Keratinocyte (primary cell): ENCODE measurements around the gene RGS6.

Experiments used
- CTCF ChIP-seq, 3 experiments: IDR thresholded peaks in 1 of 3; conservative IDR thresholded peaks in 1 of 3; optimal IDR thresholded peaks in 1 of 3; 2 replicates in 2 of 3; 3 replicates in 1 of 3; pipeline versions ENCODE3 to v1.5.1; 2011; ENCODE audit warnings: low read length in 3 of 3, mild to moderate bottlenecking in 3 of 3, moderate library complexity in 2 of 3, control low read depth in 1 of 3, inconsistent platforms in 1 of 3; ENCODE audit not compliant: insufficient read depth in 2 of 3; ENCODE audit errors: extremely low read depth in 1 of 3
- EZH2 ChIP-seq: IDR thresholded peaks from one replicate; pipeline ENCODE4 v1.6.1; 2012; ENCODE audit warnings: inconsistent platforms, mild to moderate bottlenecking, low read length, moderate library complexity

DNA sequence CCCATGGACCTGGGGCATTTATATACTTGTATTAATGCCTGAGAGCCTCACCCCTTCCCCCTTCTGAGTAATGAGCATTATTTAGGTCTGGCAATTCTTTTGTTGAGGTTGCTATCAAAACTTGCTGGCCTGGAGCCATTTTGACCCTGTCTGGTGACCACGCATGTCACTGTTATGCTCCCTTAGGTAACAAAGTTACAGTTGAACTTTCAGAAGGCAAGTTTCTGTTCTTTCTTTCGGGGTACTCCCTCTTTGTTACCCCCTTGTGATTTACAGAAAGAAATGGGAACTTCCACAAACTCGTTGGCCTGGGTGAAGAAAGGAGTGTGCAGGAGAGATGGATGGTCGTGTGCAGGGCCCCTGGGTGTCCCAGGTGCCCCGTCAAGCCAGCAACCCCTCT is 656.3 kb downstream of the RGS6 start:
- no peak for TF ChIP-seq CTCF (optimal IDR thresholded peaks at IDR 0.05 in 1 of 3, IDR thresholded peaks at IDR 0.05 in 1 of 3, conservative IDR thresholded peaks at IDR 0.05 in 1 of 3; ENCODE audit: extremely low read depth in 1 of 3, insufficient read depth in 2 of 3, low read length in 3 of 3)
- no peak for TF ChIP-seq EZH2
